22Rv1 (cell line): Measurements from ENCODE around the gene GNAI3.

Experiments
- H3K27ac ChIP-seq: fragments of 450-650 bp; 2 replicates; pipeline ENCODE4 v1.5.1; 2017
- CTCF ChIP-seq: fragments of 450-650 bp; IDR thresholded peaks from 2 replicates; pipeline ENCODE4 v1.5.1; 2017; ENCODE audit warnings: mild to moderate bottlenecking
- ZFX ChIP-seq: fragments of 450-650 bp; IDR thresholded peaks from 2 replicates; pipeline ENCODE4 v1.6.1; 2017; ENCODE audit warnings: antibody characterized with exemption, borderline replicate concordance

GNAI3 gene

GRCh38 chr1:109619576-109620400 lies 71.4 kb downstream of the GNAI3 start, which contains the start of the genes AMPD2 and GNAT2:
Gene AMPD2, plus strand, starts transcription at chr1:109619837. Its CDS starts 1,339 bp downstream, at chr1:109621176.
Gene GNAT2, minus strand, starts transcription at chr1:109619616. Its CDS starts 6,746 bp downstream, at chr1:109612870.
- TF ChIP-seq ZFX, result no peak
- no peak for TF ChIP-seq CTCF
- peak within 1 kb of the TSS; percentile 84 for H3K27ac ChIP-seq

GRCh38 chr1:109620401-109620791 lies 72.0 kb downstream of the GNAI3 start:
- H3K27ac ChIP-seq, result peak overlapping the region; percentile 84
- TF ChIP-seq ZFX, result no peak
- TF ChIP-seq CTCF, result no peak

GRCh38 chr1:109620841-109621286 lies 72.4 kb downstream of the GNAI3 start:
- TF ChIP-seq CTCF (no peak), ZFX (no peak)
- H3K27ac ChIP-seq, result peak overlapping the region; percentile 84

GRCh38 chr1:109621379-109622136 lies 73.1 kb downstream of the GNAI3 start:
- TF ChIP-seq CTCF (no peak), ZFX (no peak)
- peak overlapping the region; percentile 84 for H3K27ac ChIP-seq

GRCh38 chr1:109622137-109622892 lies 73.9 kb downstream of the GNAI3 start:
- TF ChIP-seq CTCF, result no peak
- TF ChIP-seq ZFX, result no peak

GRCh38 chr1:109622895-109623294 lies 74.5 kb downstream of the GNAI3 start:
- TF ChIP-seq ZFX (no peak), CTCF (no peak)
- no peak overlapping the region for H3K27ac ChIP-seq

More at GRCh38 chr1:109622137-109622892, 73.9 kb downstream of the GNAI3 start:
- no peak overlapping the region for H3K27ac ChIP-seq
